Measurements from ENCODE around the gene TRIO.

DNA sequence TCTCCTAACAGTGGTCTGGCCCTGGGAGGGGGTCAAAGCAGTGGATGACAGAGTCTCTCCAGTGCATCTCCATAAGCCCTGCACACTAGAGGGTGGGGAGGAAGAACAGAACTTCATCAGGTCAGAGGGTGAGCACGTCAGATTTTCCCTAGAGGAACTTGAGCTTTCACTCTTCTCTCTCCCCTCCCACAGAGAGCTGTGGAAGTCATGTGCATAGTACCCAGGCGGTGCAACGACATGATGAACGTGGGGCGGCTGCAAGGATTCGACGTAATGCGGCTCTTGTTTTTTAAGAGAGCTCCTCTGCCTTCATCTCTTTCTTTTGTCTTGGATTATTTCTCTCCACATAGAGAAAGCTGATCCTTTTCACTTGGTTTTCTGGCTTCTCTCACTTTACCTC, 338.2 kb downstream of the TRIO start:
- TF ChIP-seq, protein P1, sequence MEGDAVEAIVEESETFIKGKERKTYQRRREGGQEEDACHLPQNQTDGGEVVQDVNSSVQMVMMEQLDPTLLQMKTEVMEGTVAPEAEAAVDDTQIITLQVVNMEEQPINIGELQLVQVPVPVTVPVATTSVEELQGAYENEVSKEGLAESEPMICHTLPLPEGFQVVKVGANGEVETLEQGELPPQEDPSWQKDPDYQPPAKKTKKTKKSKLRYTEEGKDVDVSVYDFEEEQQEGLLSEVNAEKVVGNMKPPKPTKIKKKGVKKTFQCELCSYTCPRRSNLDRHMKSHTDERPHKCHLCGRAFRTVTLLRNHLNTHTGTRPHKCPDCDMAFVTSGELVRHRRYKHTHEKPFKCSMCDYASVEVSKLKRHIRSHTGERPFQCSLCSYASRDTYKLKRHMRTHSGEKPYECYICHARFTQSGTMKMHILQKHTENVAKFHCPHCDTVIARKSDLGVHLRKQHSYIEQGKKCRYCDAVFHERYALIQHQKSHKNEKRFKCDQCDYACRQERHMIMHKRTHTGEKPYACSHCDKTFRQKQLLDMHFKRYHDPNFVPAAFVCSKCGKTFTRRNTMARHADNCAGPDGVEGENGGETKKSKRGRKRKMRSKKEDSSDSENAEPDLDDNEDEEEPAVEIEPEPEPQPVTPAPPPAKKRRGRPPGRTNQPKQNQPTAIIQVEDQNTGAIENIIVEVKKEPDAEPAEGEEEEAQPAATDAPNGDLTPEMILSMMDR (conservative IDR thresholded peaks at IDR 0.05; ENCODE audit: low read depth, low read length), result no peak
- TF ChIP-seq EZH2 (IDR thresholded peaks at IDR 0.05; ENCODE audit: low read length, unreplicated experiment) (no peak), EZH2phosphoT487 (IDR thresholded peaks at IDR 0.05; ENCODE audit: borderline replicate concordance, low read length) (no peak)
